ENCODE measurements around the gene GNB4. TPM values are rescaled to one million over a fixed set of nuclear protein-coding genes. Genes with fewer than 3 reads are reported as not detected.

GNB4 gene
- total RNA-seq, 1 donor from 2014 or later: 37.3 TPM

DNA sequence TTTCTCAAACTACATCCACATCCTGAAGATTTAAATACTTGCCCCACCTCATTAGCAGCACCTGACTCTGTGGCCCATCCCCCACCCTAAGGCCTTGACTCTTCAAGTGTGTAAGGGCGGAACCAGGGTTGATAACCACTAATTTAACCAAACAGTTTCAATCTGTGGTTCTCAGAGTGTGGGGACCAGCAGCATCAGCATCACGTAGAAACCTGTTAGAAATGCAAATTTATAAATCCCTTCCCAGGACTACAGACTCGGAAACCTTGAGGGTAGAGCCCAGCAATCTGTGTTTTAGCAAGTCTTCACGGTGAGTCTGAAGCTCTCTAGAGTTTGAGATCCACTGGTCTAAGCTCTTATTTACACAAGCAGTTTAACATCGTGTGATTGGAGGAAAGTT, 12.4 kb downstream of the GNB4 start:
- no peaks in the 10 kb centered on the region for H3K36me3 Mint-ChIP-seq (ENCODE audit: low read depth)

GRCh38 chr3:179436517-179436916, 14.8 kb downstream of the GNB4 start:
- H3K9me3 Mint-ChIP-seq: no peaks in the 10 kb centered on the region
- no peak overlapping the region for H3K27ac Mint-ChIP-seq (ENCODE audit: unreplicated experiment)
- TF ChIP-seq, protein P1, sequence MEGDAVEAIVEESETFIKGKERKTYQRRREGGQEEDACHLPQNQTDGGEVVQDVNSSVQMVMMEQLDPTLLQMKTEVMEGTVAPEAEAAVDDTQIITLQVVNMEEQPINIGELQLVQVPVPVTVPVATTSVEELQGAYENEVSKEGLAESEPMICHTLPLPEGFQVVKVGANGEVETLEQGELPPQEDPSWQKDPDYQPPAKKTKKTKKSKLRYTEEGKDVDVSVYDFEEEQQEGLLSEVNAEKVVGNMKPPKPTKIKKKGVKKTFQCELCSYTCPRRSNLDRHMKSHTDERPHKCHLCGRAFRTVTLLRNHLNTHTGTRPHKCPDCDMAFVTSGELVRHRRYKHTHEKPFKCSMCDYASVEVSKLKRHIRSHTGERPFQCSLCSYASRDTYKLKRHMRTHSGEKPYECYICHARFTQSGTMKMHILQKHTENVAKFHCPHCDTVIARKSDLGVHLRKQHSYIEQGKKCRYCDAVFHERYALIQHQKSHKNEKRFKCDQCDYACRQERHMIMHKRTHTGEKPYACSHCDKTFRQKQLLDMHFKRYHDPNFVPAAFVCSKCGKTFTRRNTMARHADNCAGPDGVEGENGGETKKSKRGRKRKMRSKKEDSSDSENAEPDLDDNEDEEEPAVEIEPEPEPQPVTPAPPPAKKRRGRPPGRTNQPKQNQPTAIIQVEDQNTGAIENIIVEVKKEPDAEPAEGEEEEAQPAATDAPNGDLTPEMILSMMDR (conservative IDR thresholded peaks at IDR 0.05): no peak
- no peak overlapping the region for H3K4me3 Mint-ChIP-seq
- H3K4me1 Mint-ChIP-seq: peaks cover 20% of the 10 kb centered on the region
- DNase-seq (ENCODE audit: low read depth, low spot score): no peak
- H3K36me3 Mint-ChIP-seq (ENCODE audit: low read depth): no peaks in the 10 kb centered on the region
- no peaks in the 10 kb centered on the region for H3K27me3 Mint-ChIP-seq (ENCODE audit: low read depth)

More for the DNA sequence above, 12.4 kb downstream of the GNB4 start:
- no peak for DNase-seq (ENCODE audit: low read depth, low spot score)
- TF ChIP-seq, protein P1 (conservative IDR thresholded peaks at IDR 0.05): no peak
- H3K27me3 Mint-ChIP-seq (ENCODE audit: low read depth): no peaks in the 10 kb centered on the region
- H3K27ac Mint-ChIP-seq (ENCODE audit: unreplicated experiment): no peak overlapping the region
- no peak overlapping the region for H3K4me3 Mint-ChIP-seq
- peaks cover 3% of the 10 kb centered on the region for H3K4me1 Mint-ChIP-seq
- no peaks in the 10 kb centered on the region for H3K9me3 Mint-ChIP-seq

DNA sequence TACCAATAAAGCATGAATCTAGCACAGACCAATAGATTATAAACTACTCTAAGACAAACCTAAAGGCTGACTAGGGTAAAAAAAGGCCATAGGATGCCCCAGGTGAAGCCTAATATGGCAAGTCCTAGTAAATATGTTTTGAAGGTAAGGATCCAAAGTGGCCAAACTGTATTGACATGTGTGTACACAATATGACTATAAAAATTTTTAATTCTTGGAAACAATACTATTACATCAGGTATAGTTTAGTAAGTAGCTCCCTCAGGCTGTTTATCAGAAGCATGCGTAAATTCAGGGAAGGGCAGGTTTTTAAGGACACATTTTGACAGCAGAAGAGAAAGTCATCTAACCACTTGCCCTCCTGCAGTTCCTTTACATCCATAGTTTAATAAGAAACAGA, 18.8 kb downstream of the GNB4 start:
- H3K27me3 Mint-ChIP-seq (ENCODE audit: low read depth): no peaks in the 10 kb centered on the region
- no peaks in the 10 kb centered on the region for H3K36me3 Mint-ChIP-seq (ENCODE audit: low read depth)
- no peak overlapping the region for H3K4me3 Mint-ChIP-seq
- H3K9me3 Mint-ChIP-seq: no peaks in the 10 kb centered on the region
- peaks cover 20% of the 10 kb centered on the region for H3K4me1 Mint-ChIP-seq
- H3K27ac Mint-ChIP-seq (ENCODE audit: unreplicated experiment): no peak overlapping the region
- DNase-seq (ENCODE audit: low read depth, low spot score): no peak
- TF ChIP-seq, protein P1 (conservative IDR thresholded peaks at IDR 0.05): no peak

DNA sequence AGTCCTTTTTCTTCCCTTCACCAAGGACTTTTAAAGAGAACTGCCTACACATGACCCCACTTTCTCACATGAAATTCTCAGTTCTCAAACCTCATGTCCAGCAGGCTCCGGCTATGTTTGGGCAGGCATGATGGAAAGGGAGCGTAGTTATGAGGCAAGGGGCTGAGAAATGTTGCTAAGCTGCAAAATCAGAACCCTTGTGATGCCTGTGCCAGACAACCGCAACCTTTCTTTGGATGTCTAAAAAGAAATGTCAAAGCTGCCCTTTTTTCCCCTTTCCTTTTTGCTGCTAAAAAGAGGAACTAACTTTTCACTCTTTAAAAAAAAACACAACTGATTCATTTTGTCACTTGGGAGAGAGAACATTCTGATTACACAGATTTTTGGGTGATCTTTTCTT, 19.2 kb downstream of the GNB4 start:
- no peaks in the 10 kb centered on the region for H3K36me3 Mint-ChIP-seq (ENCODE audit: low read depth)

GRCh38 chr3:179430277-179430870, 20.9 kb downstream of the GNB4 start:
- H3K27ac Mint-ChIP-seq (ENCODE audit: unreplicated experiment): no peak overlapping the region
- H3K4me3 Mint-ChIP-seq: no peak overlapping the region
- no peaks in the 10 kb centered on the region for H3K9me3 Mint-ChIP-seq
- no peaks in the 10 kb centered on the region for H3K27me3 Mint-ChIP-seq (ENCODE audit: low read depth)
- H3K4me1 Mint-ChIP-seq: peaks cover 20% of the 10 kb centered on the region
- DNase-seq (ENCODE audit: low read depth, low spot score): no peak
- no peaks in the 10 kb centered on the region for H3K36me3 Mint-ChIP-seq (ENCODE audit: low read depth)
- TF ChIP-seq, protein P1 (conservative IDR thresholded peaks at IDR 0.05): no peak

More for the DNA sequence above, 19.2 kb downstream of the GNB4 start:
- H3K27ac Mint-ChIP-seq (ENCODE audit: unreplicated experiment): no peak overlapping the region
- H3K9me3 Mint-ChIP-seq: no peaks in the 10 kb centered on the region
- DNase-seq (ENCODE audit: low read depth, low spot score): no peak
- no peak overlapping the region for H3K4me3 Mint-ChIP-seq
- TF ChIP-seq, protein P1 (conservative IDR thresholded peaks at IDR 0.05): no peak
- no peaks in the 10 kb centered on the region for H3K27me3 Mint-ChIP-seq (ENCODE audit: low read depth)
- peaks cover 20% of the 10 kb centered on the region for H3K4me1 Mint-ChIP-seq
